A673 (cell line): ENCODE data around the gene DENND1A.

Experiments
- CTCF ChIP-seq: fragments of 300-800, 200-600 bp; sonication (generic); conservative IDR thresholded peaks from 2 replicates; pipeline ENCODE4 v1.5.1; 2017; ENCODE audit warnings: low read depth, mild to moderate bottlenecking, antibody characterized with exemption, low read length, moderate library complexity, mixed read lengths
- EZH2 ChIP-seq: fragments of 200-600 bp; sonication (generic); IDR thresholded peaks from 2 replicates; pipeline ENCODE4 v1.6.1; 2017; ENCODE audit warnings: borderline replicate concordance, low read depth, mild to moderate bottlenecking, mixed read lengths, antibody characterized with exemption, low read length; ENCODE audit not compliant: poor library complexity, severe bottlenecking

GRCh38 chr9:123893831-123894460, 36.0 kb downstream of the DENND1A start:
- no peak for TF ChIP-seq CTCF
- TF ChIP-seq EZH2, result no peak
